ENCODE results near the gene COX8A.
"Not testable (repeated sequence)": the region's sequence is repeated elsewhere in the genome, so short reads cannot be mapped to it uniquely, and the experiment has no call there.

COX8A gene

GRCh38 chr11:63970902-63971301 lies 3.5 kb upstream of the COX8A start:
- no peak for DNase-seq (ENCODE audit: low read depth)

GRCh38 chr11:63973912-63974258 lies 535 bp upstream of the COX8A start:
- not testable (repeated sequence) for DNase-seq (ENCODE audit: low read depth)

- DNase-seq (ENCODE audit: low read depth): no peak
These were observed 4.3 kb downstream of the COX8A start for GRCh38 chr11:63978551-63979239.

GRCh38 chr11:63979426-63979825 lies 5.0 kb downstream of the COX8A start:
- no peak for DNase-seq (ENCODE audit: low read depth)

- DNase-seq (ENCODE audit: low read depth): no peak
These were observed 11.4 kb downstream of the COX8A start for GRCh38 chr11:63985812-63986155.

GRCh38 chr11:63986156-63986931 lies 11.9 kb downstream of the COX8A start, which contains the start of gene OTUB1:
Gene OTUB1 (plus strand): TSS chr11:63986438. CDS start chr11:63986457, 19 bp downstream.
- DNase-seq (ENCODE audit: low read depth): peak; percentile 63

- no peak for DNase-seq (ENCODE audit: low read depth)
These were observed 12.6 kb downstream of the COX8A start for GRCh38 chr11:63986932-63987513.

- DNase-seq (ENCODE audit: low read depth): no peak
These were observed 17.1 kb downstream of the COX8A start for GRCh38 chr11:63991558-63991957.

GRCh38 chr11:63993100-63993499 lies 18.7 kb downstream of the COX8A start:
- DNase-seq (ENCODE audit: low read depth): no peak

GRCh38 chr11:63993993-63994392 lies 19.6 kb downstream of the COX8A start:
- no peak for DNase-seq (ENCODE audit: low read depth)

GRCh38 chr11:63996512-63996911 lies 22.1 kb downstream of the COX8A start:
- no peak for DNase-seq (ENCODE audit: low read depth)

- DNase-seq (ENCODE audit: low read depth): no peak
These were observed 22.8 kb downstream of the COX8A start for GRCh38 chr11:63997104-63997700.

- DNase-seq (ENCODE audit: low read depth): no peak
These were observed 23.4 kb downstream of the COX8A start for GRCh38 chr11:63997801-63998337.

- no peak for DNase-seq (ENCODE audit: low read depth)
These were observed 24.3 kb downstream of the COX8A start for GRCh38 chr11:63998558-63999348.

GRCh38 chr11:63999349-64000025 lies 25.1 kb downstream of the COX8A start:
- no peak for DNase-seq (ENCODE audit: low read depth)

GRCh38 chr11:64000026-64000739 lies 25.8 kb downstream of the COX8A start:
- no peak for DNase-seq (ENCODE audit: low read depth)

GRCh38 chr11:64000740-64001483 lies 26.5 kb downstream of the COX8A start:
- DNase-seq (ENCODE audit: low read depth): no peak

GRCh38 chr11:64001484-64002420 lies 27.3 kb downstream of the COX8A start:
- DNase-seq (ENCODE audit: low read depth): no peak
